ENCODE results near the gene PSAP. TPM values are rescaled to one million over a fixed set of nuclear protein-coding genes. Genes with fewer than 3 reads are reported as not detected.

PSAP gene
- total and polyA plus RNA-seq, 7 experiments from 2014 or later = 153 to 1,163 (median 281) TPM

GRCh38 chr10:71784679-71785272 is 66.3 kb downstream of the PSAP start:
- Mint-ChIP-seq H3K36me3 (no peaks in the 10 kb centered on the region), H3K27me3 (peaks cover 0 to 5% (median 0%) of the 10 kb centered on the region in 5 donors), H3K4me3 (no peak overlapping the region), H3K27ac (peak overlapping the region in 1 of 9 donors; percentile 15), H3K9me3 (no peaks in the 10 kb centered on the region), H3K4me1 (peaks cover 0 to 29% (median 5%) of the 10 kb centered on the region in 7 donors)
- H3K36me3 ChIP-seq (ENCODE audit: control insufficient read depth in 2 of 3, insufficient read depth in 3 of 3, low read length in 3 of 3) = no peaks in the 10 kb centered on the region
- no peak for DNase-seq
- H3K27ac ChIP-seq (ENCODE audit: low read depth, low read length) = no peak overlapping the region
- ChIA-PET CTCF (interaction anchor here (0.6 kb wide), 1 partner anchor 473 kb away, joined by 3 read pairs; no protein-coding TSS in a partner anchor), POLR2A (interaction anchor here (0.5 kb wide), 1 partner anchor 50 kb away, joined by 4 read pairs; no protein-coding TSS in a partner anchor)
- intact Hi-C loops (cut with micrococcal nuclease) = no loop called here
- no peak overlapping the region for H3K4me3 ChIP-seq (ENCODE audit: low read length)
- H3K9me3 ChIP-seq (ENCODE audit: control insufficient read depth in 2 of 3, low read length in 3 of 3) = no peaks in the 10 kb centered on the region
- ATAC-seq = no peak
- no peaks in the 10 kb centered on the region for H3K27me3 ChIP-seq (ENCODE audit: control insufficient read depth in 2 of 2, insufficient read depth in 2 of 2, low read length in 2 of 2)
- H3K4me1 ChIP-seq (ENCODE audit: control insufficient read depth in 2 of 2, insufficient read depth in 2 of 2, low read length in 2 of 2) = no peaks in the 10 kb centered on the region

GRCh38 chr10:71783917-71784678 is 67.0 kb downstream of the PSAP start:
- ChIA-PET POLR2A (no interaction called here), CTCF (interaction anchor here (1.0 to 1.6 kb wide), 2 partner anchors 11 to 75 kb away, joined by 3 to 4 read pairs; partner anchors contain the start of gene VSIR)
- ATAC-seq (no peak), DNase-seq (no peak)
- no peak overlapping the region for H3K27ac ChIP-seq (ENCODE audit: low read depth, low read length)
- no peaks in the 10 kb centered on the region for H3K4me1 ChIP-seq (ENCODE audit: control insufficient read depth in 2 of 2, insufficient read depth in 2 of 2, low read length in 2 of 2)
- intact Hi-C loops (cut with micrococcal nuclease) = no loop called here
- H3K4me3 Mint-ChIP-seq = no peak overlapping the region
- H3K36me3 ChIP-seq (ENCODE audit: control insufficient read depth in 2 of 3, insufficient read depth in 3 of 3, low read length in 3 of 3) = no peaks in the 10 kb centered on the region
- H3K27ac Mint-ChIP-seq = peak overlapping the region in 1 of 9 donors; percentile 15
- H3K4me3 ChIP-seq (ENCODE audit: low read length) = no peak overlapping the region
- peaks cover 0 to 29% (median 5%) of the 10 kb centered on the region in 7 donors for H3K4me1 Mint-ChIP-seq
- H3K9me3 Mint-ChIP-seq = no peaks in the 10 kb centered on the region
- H3K27me3 Mint-ChIP-seq = peaks cover 0 to 5% (median 0%) of the 10 kb centered on the region in 5 donors
- no peaks in the 10 kb centered on the region for H3K9me3 ChIP-seq (ENCODE audit: control insufficient read depth in 2 of 3, low read length in 3 of 3)
- H3K27me3 ChIP-seq (ENCODE audit: control insufficient read depth in 2 of 2, insufficient read depth in 2 of 2, low read length in 2 of 2) = no peaks in the 10 kb centered on the region
- no peaks in the 10 kb centered on the region for H3K36me3 Mint-ChIP-seq

- Histone ChIP-seq H3K9me3 (ENCODE audit: control insufficient read depth in 2 of 3, low read length in 3 of 3) (no peaks in the 10 kb centered on the region), H3K27ac (ENCODE audit: low read depth, low read length) (no peak overlapping the region), H3K4me3 (ENCODE audit: low read length) (no peak overlapping the region), H3K36me3 (ENCODE audit: control insufficient read depth in 2 of 3, insufficient read depth in 3 of 3, low read length in 3 of 3) (no peaks in the 10 kb centered on the region), H3K27me3 (ENCODE audit: control insufficient read depth in 2 of 2, insufficient read depth in 2 of 2, low read length in 2 of 2) (no peaks in the 10 kb centered on the region), H3K4me1 (ENCODE audit: control insufficient read depth in 2 of 2, insufficient read depth in 2 of 2, low read length in 2 of 2) (no peaks in the 10 kb centered on the region)
- DNase-seq (no peak), ATAC-seq (peak; percentile 56)
- H3K4me1 Mint-ChIP-seq = peaks cover 0 to 29% (median 5%) of the 10 kb centered on the region in 7 donors
- H3K27me3 Mint-ChIP-seq = peaks cover 0 to 5% (median 0%) of the 10 kb centered on the region in 5 donors
- CTCF ChIA-PET = interaction anchor here (1.6 kb wide), 1 partner anchor 74 kb away, joined by 4 read pairs; no protein-coding TSS in a partner anchor
- no peaks in the 10 kb centered on the region for H3K36me3 Mint-ChIP-seq
- POLR2A ChIA-PET = interaction anchor here (1.4 kb wide), 1 partner anchor 10 kb away, joined by 6 read pairs; the partner anchor contains the start of gene VSIR
- no peak overlapping the region for H3K4me3 Mint-ChIP-seq
- H3K27ac Mint-ChIP-seq = peak overlapping the region in 2 of 9 donors; percentile 21 to 39
- no peaks in the 10 kb centered on the region for H3K9me3 Mint-ChIP-seq
- intact Hi-C loops (cut with micrococcal nuclease) = no loop called here
Measured at GRCh38 chr10:71782917-71783490, 68.0 kb downstream of the PSAP start.

- no peak overlapping the region for H3K27ac ChIP-seq (ENCODE audit: low read depth, low read length)
- Mint-ChIP-seq H3K9me3 (peaks cover 0 to 2% (median 0%) of the 10 kb centered on the region in 11 donors), H3K27me3 (peaks cover 0 to 5% (median 0%) of the 10 kb centered on the region in 5 donors), H3K27ac (peak overlapping the region in 2 of 9 donors; percentile 21 to 38), H3K4me3 (no peak overlapping the region), H3K36me3 (peaks cover 0 to 4% (median 0%) of the 10 kb centered on the region in 5 donors), H3K4me1 (peaks cover 0 to 29% (median 8%) of the 10 kb centered on the region in 7 donors)
- no peaks in the 10 kb centered on the region for H3K4me1 ChIP-seq (ENCODE audit: control insufficient read depth in 2 of 2, insufficient read depth in 2 of 2, low read length in 2 of 2)
- DNase-seq = no peak
- intact Hi-C loops (cut with micrococcal nuclease) = no loop called here
- no peaks in the 10 kb centered on the region for H3K27me3 ChIP-seq (ENCODE audit: control insufficient read depth in 2 of 2, insufficient read depth in 2 of 2, low read length in 2 of 2)
- ChIA-PET CTCF (interaction anchor here (1.6 kb wide), 1 partner anchor 74 kb away, joined by 4 read pairs; no protein-coding TSS in a partner anchor), POLR2A (interaction anchor here (1.4 kb wide), 1 partner anchor 9 kb away, joined by 6 read pairs; the partner anchor contains the start of gene VSIR)
- no peak overlapping the region for H3K4me3 ChIP-seq (ENCODE audit: low read length)
- no peaks in the 10 kb centered on the region for H3K36me3 ChIP-seq (ENCODE audit: control insufficient read depth in 2 of 3, insufficient read depth in 3 of 3, low read length in 3 of 3)
- no peak for ATAC-seq
- H3K9me3 ChIP-seq (ENCODE audit: control insufficient read depth in 2 of 3, low read length in 3 of 3) = no peaks in the 10 kb centered on the region
Measured at GRCh38 chr10:71782221-71782916, 68.7 kb downstream of the PSAP start.

- CTCF ChIA-PET = no interaction called here
- no peak for ATAC-seq
- POLR2A ChIA-PET = no interaction called here
- Histone ChIP-seq H3K27ac (ENCODE audit: low read depth, low read length) (no peak overlapping the region), H3K9me3 (ENCODE audit: control insufficient read depth in 2 of 3, low read length in 3 of 3) (no peaks in the 10 kb centered on the region), H3K27me3 (ENCODE audit: control insufficient read depth in 2 of 2, insufficient read depth in 2 of 2, low read length in 2 of 2) (no peaks in the 10 kb centered on the region), H3K4me1 (ENCODE audit: control insufficient read depth in 2 of 2, insufficient read depth in 2 of 2, low read length in 2 of 2) (peaks cover 7 to 12% of the 10 kb centered on the region in 2 donors), H3K36me3 (ENCODE audit: control insufficient read depth in 2 of 3, insufficient read depth in 3 of 3, low read length in 3 of 3) (no peaks in the 10 kb centered on the region), H3K4me3 (ENCODE audit: low read length) (no peak overlapping the region)
- DNase-seq = no peak
- no peak overlapping the region for H3K4me3 Mint-ChIP-seq
- H3K36me3 Mint-ChIP-seq = peaks cover 0 to 4% (median 0%) of the 10 kb centered on the region in 5 donors
- H3K4me1 Mint-ChIP-seq = peaks cover 9 to 35% (median 24%) of the 10 kb centered on the region in 7 donors
- peak overlapping the region in 2 of 9 donors; percentile 5 to 40 for H3K27ac Mint-ChIP-seq
- peaks cover 0 to 5% (median 0%) of the 10 kb centered on the region in 5 donors for H3K27me3 Mint-ChIP-seq
- intact Hi-C loops (cut with micrococcal nuclease) = no loop called here
- H3K9me3 Mint-ChIP-seq = peaks cover 0 to 2% (median 0%) of the 10 kb centered on the region in 11 donors
Measured at GRCh38 chr10:71780719-71781118, 70.3 kb downstream of the PSAP start.

- peaks cover 13 to 17% of the 10 kb centered on the region in 2 donors for H3K4me1 ChIP-seq (ENCODE audit: control insufficient read depth in 2 of 2, insufficient read depth in 2 of 2, low read length in 2 of 2)
- H3K27me3 ChIP-seq (ENCODE audit: control insufficient read depth in 2 of 2, insufficient read depth in 2 of 2, low read length in 2 of 2) = no peaks in the 10 kb centered on the region
- no peaks in the 10 kb centered on the region for H3K9me3 ChIP-seq (ENCODE audit: control insufficient read depth in 2 of 3, low read length in 3 of 3)
- peaks cover 0 to 2% (median 0%) of the 10 kb centered on the region in 11 donors for H3K9me3 Mint-ChIP-seq
- peaks cover 0 to 4% (median 0%) of the 10 kb centered on the region in 5 donors for H3K36me3 Mint-ChIP-seq
- ATAC-seq = no peak
- peak overlapping the region in 1 of 9 donors; percentile 19 for H3K27ac Mint-ChIP-seq
- H3K27ac ChIP-seq (ENCODE audit: low read depth, low read length) = no peak overlapping the region
- no peak overlapping the region for H3K4me3 ChIP-seq (ENCODE audit: low read length)
- H3K4me3 Mint-ChIP-seq = no peak overlapping the region
- intact Hi-C loops (cut with micrococcal nuclease) = no loop called here
- H3K4me1 Mint-ChIP-seq = peaks cover 15 to 39% (median 29%) of the 10 kb centered on the region in 7 donors
- no peak for DNase-seq
- H3K27me3 Mint-ChIP-seq = peaks cover 0 to 5% (median 0%) of the 10 kb centered on the region in 5 donors
- POLR2A ChIA-PET = no interaction called here
- H3K36me3 ChIP-seq (ENCODE audit: control insufficient read depth in 2 of 3, insufficient read depth in 3 of 3, low read length in 3 of 3) = no peaks in the 10 kb centered on the region
- CTCF ChIA-PET = no interaction called here
Measured at GRCh38 chr10:71780156-71780555, 70.9 kb downstream of the PSAP start.

All from naive thymus-derived CD4-positive, alpha-beta T cell (primary cell).